Activated T-cell treated with anti-CD3 and anti-CD28 coated beads, Interleukin-2, amount 50 U/mL, for 4 hours (primary cell): ENCODE results near the gene RASD1. TPM values are rescaled to one million over a fixed set of nuclear protein-coding genes. Genes with fewer than 3 reads are reported as not detected.

Experiments
- ATAC-seq, 2 donors: fragments of 200-7000 bp; cut with Tn5 transposase; one replicate each; pipeline ENCODE4 v1.10.0; 2021
- DNase-seq: peaks from one replicate; pipeline ENCODE4 v3.0.0-alpha.2; 2020
- H3K27me3 Mint-ChIP-seq: one replicate; pipeline ENCODE4 v1.8.0; 2021; ENCODE audit warnings: low read depth, mixed read lengths
- H3K36me3 Mint-ChIP-seq: one replicate; pipeline ENCODE4 v1.8.0; 2022; ENCODE audit warnings: mixed read lengths; ENCODE audit not compliant: insufficient read depth
- H3K4me1 Mint-ChIP-seq: one replicate; pipeline ENCODE4 v1.8.0; 2021; ENCODE audit warnings: low read depth, mixed read lengths
- H3K4me3 Mint-ChIP-seq: one replicate; pipeline ENCODE4 v1.8.0; 2021; ENCODE audit warnings: mild to moderate bottlenecking, moderate library complexity, mixed read lengths
- H3K9me3 Mint-ChIP-seq: one replicate; pipeline ENCODE4 v1.8.0; 2021; ENCODE audit warnings: mixed read lengths
- total RNA-seq, 3 donors: library from RNA; stranded (reverse); gene quantifications; one replicate each; pipeline ENCODE4 v1.2.1, GENCODE V29; 2021

Gene RASD1
- total RNA-seq, 3 donors from 2014 or later = 0.87 to 1.3 (median 1.1) TPM

GRCh38 chr17:17499402-17500145 lies 3.4 kb upstream of the RASD1 start:
- peaks cover 13% of the 10 kb centered on the region for H3K27me3 Mint-ChIP-seq

GRCh38 chr17:17498606-17499301 lies 2.6 kb upstream of the RASD1 start:
- H3K4me3 Mint-ChIP-seq = no peak overlapping the region
- no peaks in the 10 kb centered on the region for H3K9me3 Mint-ChIP-seq
- no peaks in the 10 kb centered on the region for H3K36me3 Mint-ChIP-seq
- no peak for ATAC-seq
- peaks cover 13% of the 10 kb centered on the region for H3K4me1 Mint-ChIP-seq
- no peak for DNase-seq
- peaks cover 13% of the 10 kb centered on the region for H3K27me3 Mint-ChIP-seq

More at GRCh38 chr17:17499402-17500145, 3.4 kb upstream of the RASD1 start:
- Mint-ChIP-seq H3K36me3 (no peaks in the 10 kb centered on the region), H3K9me3 (no peaks in the 10 kb centered on the region), H3K4me3 (no peak overlapping the region), H3K4me1 (peaks cover 13% of the 10 kb centered on the region)
- DNase-seq (no peak), ATAC-seq (no peak)

DNA sequence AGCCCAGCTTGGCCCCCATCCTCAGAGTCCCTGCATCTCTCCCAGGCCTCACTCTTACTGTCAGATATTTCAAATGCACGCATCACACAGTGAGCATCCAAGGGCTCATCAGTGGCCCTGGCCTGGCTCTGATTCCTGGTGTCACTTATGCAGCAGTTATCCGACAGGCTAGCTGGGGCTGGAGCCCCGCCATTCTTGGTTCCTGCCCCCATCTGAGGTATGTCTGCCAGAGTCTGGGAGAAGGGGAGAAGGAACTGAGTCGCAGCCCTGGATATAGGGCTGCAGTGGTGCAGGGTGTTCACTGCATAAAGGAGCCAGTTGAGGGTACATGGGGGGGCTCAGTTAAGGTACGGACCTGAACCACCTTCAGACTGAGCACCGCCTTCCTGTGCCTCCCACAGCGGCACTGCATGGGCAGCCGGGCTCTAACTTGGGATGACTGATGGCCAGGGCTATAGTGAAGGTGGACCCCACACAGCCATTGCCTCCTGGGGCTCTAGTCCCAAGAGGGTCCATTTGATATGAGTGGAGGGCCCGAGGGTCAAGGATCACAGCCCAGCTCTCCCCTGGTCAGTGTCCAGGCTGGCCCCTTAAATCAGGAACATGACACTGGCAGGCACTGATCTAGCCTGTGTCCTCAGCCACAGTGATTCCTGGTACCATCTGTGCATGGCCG lies 1.8 kb upstream of the RASD1 start:
- peaks cover 13% of the 10 kb centered on the region for H3K4me1 Mint-ChIP-seq
- ATAC-seq (no peak), DNase-seq (no peak)
- H3K4me3 Mint-ChIP-seq = no peak overlapping the region
- H3K36me3 Mint-ChIP-seq = no peaks in the 10 kb centered on the region
- H3K9me3 Mint-ChIP-seq = no peaks in the 10 kb centered on the region
- H3K27me3 Mint-ChIP-seq = peaks cover 13% of the 10 kb centered on the region

DNA sequence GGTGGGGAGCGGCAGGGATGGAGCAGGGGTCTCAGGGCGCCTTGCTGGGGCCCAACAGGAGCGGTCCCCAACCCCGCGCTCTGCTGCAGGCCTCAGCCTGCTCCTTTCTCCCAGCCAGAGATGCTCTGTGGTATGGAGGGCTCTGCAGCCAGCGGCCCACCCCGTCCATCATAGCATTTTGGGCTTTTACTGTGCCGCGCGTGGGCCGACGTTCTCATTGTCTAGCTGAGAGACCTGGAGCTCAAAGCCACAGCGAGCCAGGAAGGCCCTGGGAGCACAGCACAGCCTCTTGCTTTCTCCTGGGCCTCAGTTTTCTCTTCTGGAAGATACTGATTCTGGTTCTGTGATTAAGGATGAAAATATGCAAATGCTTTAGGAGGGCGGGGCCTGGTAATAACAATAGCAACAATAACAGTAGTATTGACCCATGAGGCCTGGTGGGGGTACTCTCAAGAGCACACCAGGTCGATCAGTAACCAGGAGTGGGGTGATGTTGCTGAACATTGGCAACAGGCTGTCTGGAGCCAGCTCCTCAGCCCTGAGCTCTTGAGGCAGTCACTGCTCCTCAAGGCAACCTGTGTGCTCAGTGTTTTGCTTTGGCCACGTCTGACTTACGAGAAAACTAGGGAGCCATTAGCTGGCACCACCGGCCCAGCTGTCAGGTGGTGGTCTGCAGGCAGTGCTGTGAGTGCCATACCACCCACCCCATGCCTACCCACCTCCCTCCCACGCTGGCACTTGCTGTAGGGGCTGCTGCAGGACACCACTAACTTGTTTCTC lies 1.1 kb upstream of the RASD1 start:
- H3K4me1 Mint-ChIP-seq = peaks cover 15% of the 10 kb centered on the region
- H3K27me3 Mint-ChIP-seq = peaks cover 13% of the 10 kb centered on the region
- no peak overlapping the region for H3K4me3 Mint-ChIP-seq
- H3K9me3 Mint-ChIP-seq = no peaks in the 10 kb centered on the region
- ATAC-seq (no peak), DNase-seq (no peak)
- peaks cover 6% of the 10 kb centered on the region for H3K36me3 Mint-ChIP-seq

DNA sequence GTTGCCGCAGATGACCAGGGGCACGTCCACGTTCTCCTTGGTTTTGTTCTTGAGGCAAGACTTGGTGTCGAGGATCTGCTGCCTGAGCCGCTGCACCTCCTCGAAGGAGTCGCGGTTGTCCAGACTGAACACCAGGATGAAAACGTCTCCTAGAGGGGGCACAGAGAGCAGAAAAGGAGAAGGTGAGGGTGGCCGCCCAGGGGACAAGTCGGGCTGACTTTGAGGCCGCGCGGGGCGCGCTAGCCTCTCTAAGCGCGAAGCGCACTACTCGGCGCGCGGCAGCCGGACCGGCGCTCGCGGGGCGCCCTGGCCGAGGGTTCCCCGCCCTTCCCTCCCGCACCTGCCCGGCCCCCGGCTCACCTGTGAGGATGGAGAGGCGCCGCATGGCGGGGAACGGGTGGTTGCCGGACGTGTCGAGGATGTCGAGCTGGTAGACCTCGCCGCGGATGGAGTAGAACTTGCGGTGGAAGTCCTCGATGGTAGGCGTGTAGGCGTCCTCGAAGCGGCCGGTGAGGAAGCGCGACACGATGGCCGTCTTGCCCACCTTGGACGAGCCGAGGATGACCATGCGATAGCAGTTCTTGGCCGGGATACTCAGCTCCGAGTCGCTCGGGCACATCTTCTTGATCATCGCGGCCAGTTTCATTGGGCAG lies 533 bp downstream of the RASD1 start:
- DNase-seq = no peak
- H3K4me1 Mint-ChIP-seq = peaks cover 15% of the 10 kb centered on the region
- H3K36me3 Mint-ChIP-seq = peaks cover 9% of the 10 kb centered on the region
- peak overlapping the region; percentile 61 for H3K4me3 Mint-ChIP-seq
- H3K27me3 Mint-ChIP-seq = peaks cover 13% of the 10 kb centered on the region
- no peaks in the 10 kb centered on the region for H3K9me3 Mint-ChIP-seq
- peak in 1 of 2 donors; percentile 4 for ATAC-seq

DNA sequence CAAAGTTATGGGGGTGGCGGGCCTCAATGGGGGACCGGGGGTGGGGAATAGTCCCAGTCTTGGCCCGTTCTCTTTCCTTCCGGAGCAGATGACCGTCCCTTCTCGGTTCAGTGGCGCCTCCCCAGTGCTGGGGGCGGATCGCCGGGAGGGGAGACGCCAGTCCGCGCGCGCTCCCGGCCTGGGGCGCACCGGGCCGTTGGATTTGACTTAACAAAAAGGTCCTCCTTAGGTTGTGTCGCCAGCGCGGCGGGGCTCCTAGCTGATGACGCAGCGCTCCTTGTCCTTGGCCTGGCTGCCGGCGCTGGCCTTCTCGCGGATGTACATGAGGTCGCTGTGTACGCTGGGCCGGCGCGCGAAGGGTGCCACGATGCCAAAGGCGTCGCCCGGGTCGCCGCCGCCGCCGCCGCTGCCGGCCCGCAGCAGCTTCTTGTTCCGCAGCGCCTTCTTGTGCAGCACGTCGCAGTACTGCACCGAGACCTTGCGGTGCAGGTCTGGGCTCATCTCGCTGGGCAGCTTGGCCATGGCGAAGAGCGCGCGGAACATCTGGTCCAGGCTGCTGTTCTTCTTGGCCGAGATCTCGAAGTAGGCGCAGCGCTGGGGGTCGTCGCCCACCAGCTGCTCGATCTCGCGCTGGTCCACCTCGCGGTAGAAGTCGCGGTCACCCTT lies 1.2 kb downstream of the RASD1 start:
- Mint-ChIP-seq H3K27me3 (peaks cover 11% of the 10 kb centered on the region), H3K9me3 (no peaks in the 10 kb centered on the region), H3K4me3 (peak overlapping the region; percentile 61), H3K4me1 (peaks cover 15% of the 10 kb centered on the region), H3K36me3 (peaks cover 10% of the 10 kb centered on the region)
- ATAC-seq (no peak), DNase-seq (no peak)

DNA sequence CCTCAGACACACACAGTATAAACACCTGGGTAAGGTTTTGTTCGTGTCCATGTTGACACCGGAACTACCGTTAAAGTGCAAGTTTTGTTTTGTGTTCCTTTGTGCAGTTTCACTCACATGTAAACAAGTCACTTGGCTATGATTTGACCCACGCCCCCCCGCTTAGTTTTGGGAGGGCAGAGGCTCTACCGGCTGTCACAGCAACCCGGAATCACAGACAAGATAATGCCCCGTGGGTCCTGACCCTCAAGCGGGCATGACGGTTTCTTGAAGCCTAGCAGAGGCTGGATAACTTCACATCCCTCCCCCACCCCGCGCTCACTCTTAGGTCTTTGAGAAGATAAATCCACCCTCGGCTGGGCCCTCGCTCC lies 1.7 kb downstream of the RASD1 start:
- H3K27me3 Mint-ChIP-seq = peaks cover 11% of the 10 kb centered on the region
- H3K4me3 Mint-ChIP-seq = no peak overlapping the region

GRCh38 chr17:17493986-17494466 lies 2.2 kb downstream of the RASD1 start:
- H3K27me3 Mint-ChIP-seq = peaks cover 11% of the 10 kb centered on the region

More for the DNA sequence above, 1.7 kb downstream of the RASD1 start:
- DNase-seq = no peak
- Mint-ChIP-seq H3K4me1 (peaks cover 15% of the 10 kb centered on the region), H3K9me3 (no peaks in the 10 kb centered on the region), H3K36me3 (peaks cover 10% of the 10 kb centered on the region)
- ATAC-seq = no peak

GRCh38 chr17:17493249-17493985 lies 2.8 kb downstream of the RASD1 start:
- Mint-ChIP-seq H3K9me3 (no peaks in the 10 kb centered on the region), H3K27me3 (peaks cover 11% of the 10 kb centered on the region), H3K36me3 (peaks cover 10% of the 10 kb centered on the region), H3K4me3 (no peak overlapping the region), H3K4me1 (peaks cover 15% of the 10 kb centered on the region)
- ATAC-seq (no peak), DNase-seq (no peak)

More at GRCh38 chr17:17493986-17494466, 2.2 kb downstream of the RASD1 start:
- Mint-ChIP-seq H3K4me3 (no peak overlapping the region), H3K36me3 (peaks cover 10% of the 10 kb centered on the region), H3K4me1 (peaks cover 15% of the 10 kb centered on the region), H3K9me3 (no peaks in the 10 kb centered on the region)
- ATAC-seq = no peak
- no peak for DNase-seq

GRCh38 chr17:17492571-17492970 lies 3.6 kb downstream of the RASD1 start:
- ATAC-seq = no peak
- Mint-ChIP-seq H3K27me3 (peaks cover 11% of the 10 kb centered on the region), H3K4me1 (peaks cover 15% of the 10 kb centered on the region), H3K36me3 (peaks cover 15% of the 10 kb centered on the region), H3K9me3 (no peaks in the 10 kb centered on the region), H3K4me3 (no peak overlapping the region)
- DNase-seq = no peak

- peaks cover 20% of the 10 kb centered on the region for H3K36me3 Mint-ChIP-seq
- H3K4me3 Mint-ChIP-seq = no peak overlapping the region
- no peaks in the 10 kb centered on the region for H3K9me3 Mint-ChIP-seq
- DNase-seq (no peak), ATAC-seq (no peak)
- peaks cover 15% of the 10 kb centered on the region for H3K4me1 Mint-ChIP-seq
- H3K27me3 Mint-ChIP-seq = peaks cover 11% of the 10 kb centered on the region
Observed at GRCh38 chr17:17492085-17492484, 4.1 kb downstream of the RASD1 start.

- Mint-ChIP-seq H3K36me3 (peaks cover 24% of the 10 kb centered on the region), H3K27me3 (peaks cover 11% of the 10 kb centered on the region), H3K4me1 (peaks cover 17% of the 10 kb centered on the region), H3K4me3 (no peak overlapping the region), H3K9me3 (no peaks in the 10 kb centered on the region)
- DNase-seq (no peak), ATAC-seq (no peak)
Observed at GRCh38 chr17:17491546-17491988, 4.6 kb downstream of the RASD1 start.
